Measurements from ENCODE around the gene ATP2A1. TPM values are rescaled to one million over a fixed set of nuclear protein-coding genes. Genes with fewer than 3 reads are reported as not detected.
"Not testable (repeated sequence)": the region's sequence is repeated elsewhere in the genome, so short reads cannot be mapped to it uniquely, and the experiment has no call there.

ATP2A1 gene
- total RNA-seq, 1 experiment from 2014 or later = 3.0 TPM

DNA sequence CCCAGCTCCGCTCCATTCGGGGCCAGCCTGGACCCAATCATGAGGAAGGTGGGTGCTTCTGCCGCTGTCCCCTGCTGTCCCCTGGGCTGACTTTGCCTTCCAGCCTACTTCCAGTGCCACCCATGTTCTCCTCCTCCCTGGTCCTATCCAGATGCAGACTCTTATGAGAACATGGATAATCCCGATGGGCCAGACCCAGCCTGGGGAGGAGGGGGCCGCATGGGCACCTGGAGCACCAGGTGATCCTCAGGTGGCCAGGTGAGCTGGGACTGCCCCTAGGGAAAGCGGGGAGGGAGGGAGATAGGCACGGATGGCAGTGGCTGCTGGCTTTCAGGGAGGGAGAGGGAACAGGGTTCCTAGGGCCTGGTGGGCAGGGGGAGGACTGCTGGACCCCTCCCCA lies 60.4 kb downstream of the ATP2A1 start:
- intact Hi-C loops (cut with micrococcal nuclease; ENCODE audit: unreplicated experiment) = no loop called here
- no peak overlapping the region for H3K27ac ChIP-seq (ENCODE audit: low read depth, low read length, poor library complexity, severe bottlenecking)
- TF ChIP-seq CTCF (conservative IDR thresholded peaks at IDR 0.05; ENCODE audit: low read depth, low read length) = no peak
- TF ChIP-seq EZH2 (IDR thresholded peaks at IDR 0.05; ENCODE audit: borderline replicate concordance, low read depth, low read length, poor library complexity, severe bottlenecking) = no peak
- no peaks in the 10 kb centered on the region for H3K27me3 ChIP-seq (replicated peaks; ENCODE audit: insufficient read depth, low read depth, low read length, poor library complexity)
- peaks cover 5% of the 10 kb centered on the region for H3K4me1 ChIP-seq (ENCODE audit: insufficient read depth, low read length, poor library complexity, severe bottlenecking)
- no TSS peak for BruUV-seq (replicated peaks)
- no peaks in the 10 kb centered on the region for H3K9me3 ChIP-seq (ENCODE audit: low read depth, low read length, poor library complexity, severe bottlenecking)
- no peaks in the 10 kb centered on the region for H3K36me3 ChIP-seq (ENCODE audit: insufficient read depth, low read length, poor library complexity, severe bottlenecking)
- ChIA-PET POLR2A (ENCODE audit: low non-redundant PET) (no interaction called here), CTCF (no interaction called here)
- DNase-seq (ENCODE audit: low spot score) = no peak
- H3K4me3 ChIP-seq (ENCODE audit: low read depth, low read length, poor library complexity, severe bottlenecking) = no peak overlapping the region

- H3K27me3 ChIP-seq (replicated peaks; ENCODE audit: insufficient read depth, low read depth, low read length, poor library complexity); DNase-seq (ENCODE audit: low spot score); CTCF ChIA-PET; H3K36me3 ChIP-seq (ENCODE audit: insufficient read depth, low read length, poor library complexity, severe bottlenecking); H3K4me1 ChIP-seq (ENCODE audit: insufficient read depth, low read length, poor library complexity, severe bottlenecking); intact Hi-C loops (cut with micrococcal nuclease; ENCODE audit: unreplicated experiment); H3K4me3 ChIP-seq (ENCODE audit: low read depth, low read length, poor library complexity, severe bottlenecking); H3K9me3 ChIP-seq (ENCODE audit: low read depth, low read length, poor library complexity, severe bottlenecking); POLR2A ChIA-PET (ENCODE audit: low non-redundant PET); H3K27ac ChIP-seq (ENCODE audit: low read depth, low read length, poor library complexity, severe bottlenecking); BruUV-seq (replicated peaks): not testable (repeated sequence)
Observed at GRCh38 chr16:28939825-28940224, 61.5 kb downstream of the ATP2A1 start.

DNA sequence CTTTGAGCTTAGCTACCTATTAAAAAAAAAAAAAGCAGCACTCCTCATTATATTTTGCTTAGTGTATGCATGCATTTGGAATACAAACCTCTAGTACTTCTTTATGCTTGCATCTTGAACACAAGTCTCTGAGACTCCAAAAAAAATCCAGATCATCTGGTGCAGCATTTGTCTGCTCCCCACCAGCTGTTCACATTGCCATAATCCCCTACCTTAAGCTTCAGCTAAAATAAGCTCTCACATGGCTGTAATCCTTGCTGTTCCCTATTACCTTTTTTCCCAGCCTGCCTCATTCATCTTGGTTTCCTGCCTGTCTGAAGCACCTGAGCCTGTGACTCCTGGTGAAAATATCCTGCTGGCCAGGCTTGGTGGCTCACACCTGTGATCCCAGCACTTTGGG lies 65.0 kb downstream of the ATP2A1 start:
- Histone ChIP-seq H3K9me3 (ENCODE audit: low read depth, low read length, poor library complexity, severe bottlenecking) (no peaks in the 10 kb centered on the region), H3K27me3 (replicated peaks; ENCODE audit: insufficient read depth, low read depth, low read length, poor library complexity) (no peaks in the 10 kb centered on the region), H3K4me3 (ENCODE audit: low read depth, low read length, poor library complexity, severe bottlenecking) (no peak overlapping the region), H3K36me3 (ENCODE audit: insufficient read depth, low read length, poor library complexity, severe bottlenecking) (no peaks in the 10 kb centered on the region), H3K27ac (ENCODE audit: low read depth, low read length, poor library complexity, severe bottlenecking) (no peak overlapping the region), H3K4me1 (ENCODE audit: insufficient read depth, low read length, poor library complexity, severe bottlenecking) (no peaks in the 10 kb centered on the region)
- DNase-seq (ENCODE audit: low spot score) = no peak
- ChIA-PET CTCF (no interaction called here), POLR2A (ENCODE audit: low non-redundant PET) (interaction anchor here (0.6 kb wide), 1 partner anchor 74 kb away, joined by 5 read pairs; no protein-coding TSS in a partner anchor)
- intact Hi-C loops (cut with micrococcal nuclease; ENCODE audit: unreplicated experiment) = no loop called here
- TF ChIP-seq EZH2 (IDR thresholded peaks at IDR 0.05; ENCODE audit: borderline replicate concordance, low read depth, low read length, poor library complexity, severe bottlenecking) (no peak), CTCF (conservative IDR thresholded peaks at IDR 0.05; ENCODE audit: low read depth, low read length) (no peak)
- BruUV-seq (replicated peaks) = no TSS peak

DNA sequence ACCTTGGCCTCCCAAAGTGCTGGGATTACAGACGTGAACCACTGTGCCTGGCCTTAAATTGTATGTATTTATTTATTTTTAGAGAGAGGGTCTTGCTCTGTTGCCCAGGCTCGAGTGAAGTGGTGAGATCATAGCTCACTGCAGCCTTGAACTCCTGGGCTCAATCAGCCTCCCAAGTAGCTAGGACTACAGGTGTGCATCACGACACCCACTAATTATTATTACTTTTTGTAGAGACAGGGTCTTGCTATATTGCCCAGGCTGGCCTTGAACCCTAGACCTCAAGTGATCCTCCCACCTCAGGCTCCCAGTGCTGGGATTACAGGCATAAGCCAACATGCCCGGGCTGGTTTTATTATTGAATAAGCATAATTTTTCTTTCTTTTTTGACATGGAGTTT lies 68.4 kb downstream of the ATP2A1 start:
- Histone ChIP-seq H3K4me3 (ENCODE audit: low read depth, low read length, poor library complexity, severe bottlenecking) (no peak overlapping the region), H3K36me3 (ENCODE audit: insufficient read depth, low read length, poor library complexity, severe bottlenecking) (no peaks in the 10 kb centered on the region), H3K9me3 (ENCODE audit: low read depth, low read length, poor library complexity, severe bottlenecking) (no peaks in the 10 kb centered on the region), H3K27me3 (replicated peaks; ENCODE audit: insufficient read depth, low read depth, low read length, poor library complexity) (no peaks in the 10 kb centered on the region), H3K27ac (ENCODE audit: low read depth, low read length, poor library complexity, severe bottlenecking) (no peak overlapping the region), H3K4me1 (ENCODE audit: insufficient read depth, low read length, poor library complexity, severe bottlenecking) (no peaks in the 10 kb centered on the region)
- POLR2A ChIA-PET (ENCODE audit: low non-redundant PET) = no interaction called here
- DNase-seq (ENCODE audit: low spot score) = no peak
- BruUV-seq (replicated peaks) = no TSS peak
- no peak for TF ChIP-seq EZH2 (IDR thresholded peaks at IDR 0.05; ENCODE audit: borderline replicate concordance, low read depth, low read length, poor library complexity, severe bottlenecking)
- TF ChIP-seq CTCF (conservative IDR thresholded peaks at IDR 0.05; ENCODE audit: low read depth, low read length) = no peak
- intact Hi-C loops (cut with micrococcal nuclease; ENCODE audit: unreplicated experiment) = no loop called here
- CTCF ChIA-PET = no interaction called here

Measured in A673 (cell line).